ENCODE data around the gene ODAD3. TPM values are rescaled to one million over a fixed set of nuclear protein-coding genes. Genes with fewer than 3 reads are reported as not detected.

The ODAD3 gene
- total and polyA plus RNA-seq, 2 of the 13 experiments (the other 11 are each of a cell fraction or from before 2014, with no cell fraction given), result 0.04 to 0.08 TPM

- no peak overlapping the region for H2AFZ ChIP-seq (ENCODE audit: low read length)
- in situ Hi-C loops (cut with HindIII; ENCODE audit: extremely low pct_ligation_motif_present, low pct_unique_long_range_greater_than_20kb), result no loop called here
- DNase-seq (ENCODE audit: low spot score) (no peak), FAIRE-seq (no peak), ATAC-seq (no peak; the same call in 2 of the 3 replicates)
- POLR2A ChIA-PET, result no interaction called here
- H3K27me3 ChIP-seq (ENCODE audit: control insufficient read depth in 1 of 2, insufficient read depth in 2 of 2, low read length in 2 of 2), result no peaks in the 10 kb centered on the region
- H3K79me2 ChIP-seq (ENCODE audit: insufficient read depth, low read length), result no peaks in the 10 kb centered on the region
- CTCF ChIA-PET (ENCODE audit: low intra/inter-chr PET ratio, low total read pairs), result no interaction called here
- no peak overlapping the region for H3K4me3 ChIP-seq (replicated peaks in 1 of 3; ENCODE audit: insufficient read depth in 1 of 3, low read depth in 2 of 3, low read length in 3 of 3)
- no peaks in the 10 kb centered on the region for H3K9me3 ChIP-seq (ENCODE audit: low read length)
- H3K9ac ChIP-seq (ENCODE audit: insufficient read depth, low read depth, low read length), result no peak overlapping the region
- no peaks in the 10 kb centered on the region for H4K20me1 ChIP-seq (ENCODE audit: insufficient read depth, low read length)
- H3K36me3 ChIP-seq (replicated peaks in 1 of 2; ENCODE audit: control insufficient read depth in 1 of 2, insufficient read depth in 2 of 2, low read length in 2 of 2), result no peaks in the 10 kb centered on the region
- H3K4me1 ChIP-seq (ENCODE audit: insufficient read depth, low read length), result 0 out of 2 replicates have a peak, but pooled peaks cover 2% of the 10 kb centered on the region
- BruUV-seq (replicated peaks), result no TSS peak
- H3K4me2 ChIP-seq (ENCODE audit: low read depth, low read length), result no peak overlapping the region
- 84% methylated on average over 5 of the region's 22 CpGs for WGBS (ENCODE audit: low lambda C conversion rate)
- intact Hi-C loops (cut with micrococcal nuclease; ENCODE audit: unreplicated experiment), result no loop called here
- H3K27ac ChIP-seq (ENCODE audit: extremely low read length, insufficient read depth, low read length), result no peak overlapping the region
- no peak for TF ChIP-seq RXRA (CRISPR knock-in tag; IDR thresholded peaks at IDR 0.05)
- TF ChIP-seq KDM1A (CRISPR knock-in tag; IDR thresholded peaks at IDR 0.05), result no peak
- TF ChIP-seq AHDC1 (CRISPR knock-in tag; IDR thresholded peaks at IDR 0.05; ENCODE audit: borderline replicate concordance), result no peak
These were observed 37.8 kb downstream of the ODAD3 start for GRCh38 chr19:11397089-11397610.
